IPS-15b (cell line): ENCODE results near the gene FBLN7.

ENCODE experiments used
- H3K27me3 ChIP-seq: one replicate; pipeline ENCODE4 v1.6.1; 2013; ENCODE audit warnings: low read length; ENCODE audit not compliant: control insufficient read depth, insufficient read depth
- H3K36me3 ChIP-seq: one replicate; pipeline ENCODE4 v1.6.1; 2013; ENCODE audit warnings: low read length; ENCODE audit not compliant: control insufficient read depth, insufficient read depth
- H3K4me1 ChIP-seq: one replicate; pipeline ENCODE4 v1.6.1; 2013; ENCODE audit warnings: mild to moderate bottlenecking, low read length; ENCODE audit not compliant: control insufficient read depth, insufficient read depth
- H3K4me3 ChIP-seq: one replicate; pipeline ENCODE4 v1.5.1; 2013; ENCODE audit warnings: low read depth, low read length
- H3K9ac ChIP-seq: one replicate; pipeline ENCODE4 v1.6.1; 2013; ENCODE audit warnings: low read depth, mild to moderate bottlenecking, low read length
- H3K9me3 ChIP-seq: one replicate; pipeline ENCODE4 v1.6.1; 2013; ENCODE audit warnings: mild to moderate bottlenecking, low read length; ENCODE audit not compliant: control insufficient read depth, insufficient read depth

FBLN7 gene

DNA sequence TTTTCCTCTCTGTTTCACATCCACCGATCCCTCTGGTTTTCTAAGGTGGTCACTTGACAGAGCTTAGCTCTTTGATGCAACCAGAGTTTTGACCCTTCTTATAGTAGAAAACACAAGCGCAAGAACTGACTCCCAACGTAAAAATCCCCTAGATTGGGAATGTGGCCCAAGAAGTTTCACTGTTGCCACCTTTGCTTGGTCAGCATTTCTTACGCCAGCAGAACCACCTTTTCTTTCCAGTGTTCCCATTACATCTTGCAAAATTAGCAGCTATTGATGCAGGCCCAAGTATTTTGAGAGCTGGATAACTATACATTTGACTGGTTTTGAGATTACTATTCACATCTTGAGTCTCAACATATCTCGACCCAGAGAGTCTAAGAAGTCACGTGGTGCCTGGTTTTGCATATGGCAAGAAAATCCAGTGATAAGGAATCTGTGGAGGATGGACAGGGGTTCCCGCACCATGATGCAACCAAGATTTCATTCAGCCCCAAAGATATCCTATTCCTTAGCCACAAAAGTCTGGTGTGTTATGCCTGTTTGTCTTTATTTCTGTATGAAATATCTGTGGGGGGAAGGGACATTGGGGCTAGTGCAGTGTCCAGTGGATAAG lies 37.9 kb downstream of the FBLN7 start:
- Histone ChIP-seq H3K4me1 (no peaks in the 10 kb centered on the region), H3K36me3 (no peaks in the 10 kb centered on the region), H3K9ac (no peak overlapping the region), H3K27me3 (peaks cover 7% of the 10 kb centered on the region), H3K4me3 (no peak overlapping the region), H3K9me3 (no peaks in the 10 kb centered on the region)

- no peaks in the 10 kb centered on the region for H3K4me1 ChIP-seq
- H3K36me3 ChIP-seq: no peaks in the 10 kb centered on the region
- peaks cover 31% of the 10 kb centered on the region for H3K27me3 ChIP-seq
- H3K4me3 ChIP-seq: peak overlapping the region; percentile 46
- no peaks in the 10 kb centered on the region for H3K9me3 ChIP-seq
- H3K9ac ChIP-seq: no peak overlapping the region
These were observed 43.5 kb downstream of the FBLN7 start for GRCh38 chr2:112181571-112182290.

GRCh38 chr2:112182581-112183034 lies 44.4 kb downstream of the FBLN7 start:
- H3K4me1 ChIP-seq: no peaks in the 10 kb centered on the region
- no peaks in the 10 kb centered on the region for H3K9me3 ChIP-seq
- no peak overlapping the region for H3K9ac ChIP-seq
- peaks cover 31% of the 10 kb centered on the region for H3K27me3 ChIP-seq
- peaks cover 2% of the 10 kb centered on the region for H3K36me3 ChIP-seq
- no peak overlapping the region for H3K4me3 ChIP-seq

DNA sequence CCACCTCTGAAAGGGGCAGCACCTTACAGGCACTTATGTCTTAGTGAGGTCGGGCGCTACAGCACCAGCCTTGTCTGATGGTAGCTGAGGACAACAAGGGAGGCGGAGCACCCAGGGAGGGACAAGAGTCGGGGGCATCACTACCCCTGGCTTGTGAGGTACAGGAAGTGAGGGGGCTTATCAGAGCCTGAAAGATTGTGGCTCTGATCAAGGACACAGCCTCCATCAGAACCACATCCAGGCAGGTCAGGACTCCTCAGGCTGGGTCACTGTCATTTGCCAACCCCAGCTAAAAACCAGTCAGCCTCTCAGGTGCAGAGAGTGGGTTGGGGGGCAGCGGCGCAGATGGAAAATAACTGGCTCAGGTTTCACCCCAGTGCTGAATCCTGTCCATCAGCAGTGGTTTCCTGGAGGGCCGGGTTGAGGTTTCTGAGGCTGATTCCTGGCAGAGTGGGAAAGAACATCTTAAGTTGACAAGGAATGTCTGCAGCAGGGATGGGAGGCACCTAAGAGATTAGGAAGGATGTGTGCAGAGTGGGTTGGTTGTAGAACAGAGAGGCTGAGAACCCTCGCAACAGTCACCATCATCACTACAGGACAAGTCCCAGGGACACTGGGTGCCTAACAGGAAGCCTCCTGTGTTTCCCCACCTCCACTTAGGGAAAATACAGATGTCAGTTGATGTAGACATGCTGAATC lies 45.3 kb downstream of the FBLN7 start:
- no peaks in the 10 kb centered on the region for H3K4me1 ChIP-seq
- H3K4me3 ChIP-seq: no peak overlapping the region
- no peaks in the 10 kb centered on the region for H3K9me3 ChIP-seq
- no peak overlapping the region for H3K9ac ChIP-seq
- peaks cover 2% of the 10 kb centered on the region for H3K36me3 ChIP-seq
- peaks cover 31% of the 10 kb centered on the region for H3K27me3 ChIP-seq

DNA sequence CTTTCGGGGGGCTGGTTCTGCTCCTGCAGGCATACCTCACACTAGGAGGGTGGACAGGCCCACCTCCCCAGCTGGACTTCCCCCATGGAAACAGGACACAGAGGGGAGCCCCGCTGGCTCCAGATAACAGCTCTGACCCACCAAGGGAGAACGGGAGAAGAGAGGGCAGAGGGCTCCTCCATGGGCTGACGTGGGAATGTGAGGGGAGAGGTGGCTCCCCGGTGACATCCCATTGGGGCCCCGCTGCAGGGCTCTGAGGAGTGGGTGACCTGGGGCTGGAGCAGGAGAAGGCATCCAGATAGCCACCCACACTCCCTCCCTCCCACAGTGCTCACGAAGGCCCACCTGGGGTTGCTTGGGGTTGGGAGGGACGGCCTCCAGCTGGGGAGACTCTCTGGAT lies 45.9 kb downstream of the FBLN7 start:
- no peaks in the 10 kb centered on the region for H3K9me3 ChIP-seq
- H3K27me3 ChIP-seq: peaks cover 31% of the 10 kb centered on the region
- H3K4me3 ChIP-seq: no peak overlapping the region
- H3K9ac ChIP-seq: no peak overlapping the region
- H3K4me1 ChIP-seq: no peaks in the 10 kb centered on the region
- H3K36me3 ChIP-seq: peaks cover 2% of the 10 kb centered on the region

- Histone ChIP-seq H3K9ac (no peak overlapping the region), H3K4me1 (no peaks in the 10 kb centered on the region), H3K36me3 (peaks cover 2% of the 10 kb centered on the region), H3K27me3 (peaks cover 31% of the 10 kb centered on the region), H3K4me3 (no peak overlapping the region), H3K9me3 (no peaks in the 10 kb centered on the region)
These were observed 46.9 kb downstream of the FBLN7 start for GRCh38 chr2:112185131-112185530.

DNA sequence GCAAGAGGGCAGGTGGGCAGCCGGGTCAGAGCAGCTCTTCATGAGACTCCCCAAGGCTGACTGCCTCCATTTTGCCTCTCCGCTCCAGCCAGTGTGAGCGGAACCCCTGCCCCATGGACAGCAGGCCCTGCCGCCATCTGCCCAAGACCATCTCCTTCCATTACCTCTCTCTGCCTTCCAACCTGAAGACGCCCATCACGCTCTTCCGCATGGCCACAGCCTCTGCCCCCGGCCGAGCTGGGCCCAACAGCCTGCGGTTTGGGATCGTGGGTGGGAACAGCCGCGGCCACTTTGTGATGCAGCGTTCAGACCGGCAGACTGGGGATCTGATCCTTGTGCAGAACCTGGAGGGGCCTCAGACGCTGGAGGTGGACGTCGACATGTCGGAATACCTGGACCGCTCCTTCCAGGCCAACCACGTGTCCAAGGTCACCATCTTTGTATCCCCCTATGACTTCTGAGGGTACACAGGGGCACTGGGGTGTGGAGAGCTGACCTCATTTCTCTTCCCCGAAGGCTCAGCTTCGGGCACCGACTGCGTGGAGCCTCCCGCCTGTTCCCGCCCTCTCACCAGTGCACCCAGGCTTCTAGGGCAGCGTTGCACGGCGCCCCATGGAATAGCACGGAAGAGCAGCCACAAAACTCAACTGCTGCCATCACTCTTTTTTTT lies 49.0 kb downstream of the FBLN7 start:
- Histone ChIP-seq H3K4me1 (no peaks in the 10 kb centered on the region), H3K9ac (no peak overlapping the region), H3K36me3 (peaks cover 2% of the 10 kb centered on the region), H3K9me3 (no peaks in the 10 kb centered on the region), H3K27me3 (peaks cover 14% of the 10 kb centered on the region), H3K4me3 (no peak overlapping the region)

GRCh38 chr2:112187805-112188596 lies 49.8 kb downstream of the FBLN7 start:
- Histone ChIP-seq H3K4me3 (no peak overlapping the region), H3K9me3 (no peaks in the 10 kb centered on the region), H3K4me1 (no peaks in the 10 kb centered on the region), H3K27me3 (peaks cover 6% of the 10 kb centered on the region), H3K9ac (no peak overlapping the region), H3K36me3 (peaks cover 2% of the 10 kb centered on the region)

- Histone ChIP-seq H3K27me3 (no peaks in the 10 kb centered on the region), H3K36me3 (peaks cover 2% of the 10 kb centered on the region)
These were observed 50.9 kb downstream of the FBLN7 start for GRCh38 chr2:112189001-112189556.

DNA sequence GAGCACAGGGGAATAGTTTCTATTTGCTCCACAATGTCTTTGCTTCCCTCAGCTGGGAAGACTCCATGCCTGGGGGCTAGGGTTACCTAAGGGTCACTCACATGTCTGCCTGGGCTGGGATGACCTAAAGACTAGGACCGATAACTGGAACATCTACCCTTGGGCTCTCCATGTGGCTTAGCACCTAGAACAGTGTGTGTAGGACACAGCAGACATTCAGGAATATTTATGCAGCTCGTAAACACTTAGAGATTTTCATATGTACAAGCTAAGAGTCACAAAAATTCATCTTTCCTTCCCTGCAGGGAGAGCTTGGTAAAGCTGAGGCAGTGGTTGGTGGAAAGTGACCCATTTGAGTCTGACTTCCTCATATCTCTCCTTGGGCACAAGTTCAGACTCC lies 55.8 kb downstream of the FBLN7 start:
- Histone ChIP-seq H3K4me3 (no peak overlapping the region), H3K4me1 (no peaks in the 10 kb centered on the region), H3K9ac (no peak overlapping the region), H3K27me3 (no peaks in the 10 kb centered on the region), H3K36me3 (no peaks in the 10 kb centered on the region), H3K9me3 (no peaks in the 10 kb centered on the region)

More at GRCh38 chr2:112189001-112189556, 50.9 kb downstream of the FBLN7 start:
- H3K4me3 ChIP-seq: no peak overlapping the region
- H3K9ac ChIP-seq: no peak overlapping the region
- H3K9me3 ChIP-seq: no peaks in the 10 kb centered on the region
- H3K4me1 ChIP-seq: no peaks in the 10 kb centered on the region

- H3K4me1 ChIP-seq: no peaks in the 10 kb centered on the region
- H3K36me3 ChIP-seq: no peaks in the 10 kb centered on the region
- H3K9me3 ChIP-seq: no peaks in the 10 kb centered on the region
- no peaks in the 10 kb centered on the region for H3K27me3 ChIP-seq
- no peak overlapping the region for H3K9ac ChIP-seq
- H3K4me3 ChIP-seq: no peak overlapping the region
These were observed 56.3 kb downstream of the FBLN7 start for GRCh38 chr2:112194482-112194881.
